CD14-positive monocyte (primary cell): ENCODE data around the gene PAPPA. TPM values are rescaled to one million over a fixed set of nuclear protein-coding genes. Genes with fewer than 3 reads are reported as not detected.

ENCODE experiments used
- DNase-seq, 3 donors: peaks; one replicate each; pipeline ENCODE4 v3.0.0-alpha.2; 2011 to 2022
- H2AFZ ChIP-seq: 2 replicates; pipeline ENCODE4 v1.6.0; 2012; ENCODE audit warnings: mild to moderate bottlenecking, low read depth, low read length, inconsistent platforms; ENCODE audit not compliant: insufficient read depth, poor library complexity, severe bottlenecking
- H3K27ac ChIP-seq, 2 donors: 1 replicate in 1 of 2; 2 replicates in 1 of 2; pipeline ENCODE4 v1.5.1; 2012 to 2013; ENCODE audit warnings: low read length in 2 of 2, control low read depth in 1 of 2, inconsistent platforms in 1 of 2, low read depth in 1 of 2, mild to moderate bottlenecking in 1 of 2
- H3K27me3 ChIP-seq, 2 donors: one replicate each; pipeline versions ENCODE4 v1.6.0 to v1.6.1; 2011 to 2013; ENCODE audit warnings: low read length in 2 of 2; ENCODE audit not compliant: control insufficient read depth in 2 of 2, insufficient read depth in 2 of 2
- H3K36me3 ChIP-seq, 2 donors: replicated peaks in 1 of 2; 1 replicate in 1 of 2; 2 replicates in 1 of 2; pipeline versions ENCODE4 v1.5.1 to v1.6.1; 2012 to 2013; ENCODE audit warnings: low read length in 2 of 2, control low read depth in 1 of 2, inconsistent platforms in 1 of 2, mild to moderate bottlenecking in 1 of 2; ENCODE audit not compliant: insufficient read depth in 2 of 2, control insufficient read depth in 1 of 2
- H3K4me1 ChIP-seq, 2 donors: 1 replicate in 1 of 2; 2 replicates in 1 of 2; pipeline versions ENCODE4 v1.5.1 to v1.6.1; 2012 to 2013; ENCODE audit warnings: low read length in 2 of 2, control low read depth in 1 of 2, inconsistent platforms in 1 of 2, mild to moderate bottlenecking in 1 of 2, moderate library complexity in 1 of 2; ENCODE audit not compliant: insufficient read depth in 2 of 2, control insufficient read depth in 1 of 2
- H3K4me2 ChIP-seq: replicated peaks from 2 replicates; pipeline ENCODE3; 2012; ENCODE audit warnings: low read length, moderate library complexity, mild to moderate bottlenecking; ENCODE audit not compliant: poor library complexity, severe bottlenecking; ENCODE audit errors: extremely low read depth
- H3K4me3 ChIP-seq, 3 experiments: fragments of 200-600 bp in 1 of 3; sonication (generic) in 1 of 3; replicated peaks in 1 of 3; 1 replicate in 2 of 3; 2 replicates in 1 of 3; pipeline ENCODE4 v1.5.1; 2011 to 2013; ENCODE audit warnings: low read length in 3 of 3, mild to moderate bottlenecking in 3 of 3, control low read depth in 2 of 3, low read depth in 2 of 3, inconsistent platforms in 1 of 3, moderate library complexity in 1 of 3
- H3K79me2 ChIP-seq: 2 replicates; pipeline ENCODE4 v1.6.0; 2012; ENCODE audit warnings: mild to moderate bottlenecking, control low read depth, inconsistent platforms, low read length, moderate library complexity; ENCODE audit not compliant: insufficient read depth
- H3K9ac ChIP-seq: 2 replicates; pipeline ENCODE4 v1.6.0; 2017; ENCODE audit warnings: low read length, mild to moderate bottlenecking; ENCODE audit not compliant: insufficient read depth, poor library complexity, severe bottlenecking
- H3K9me3 ChIP-seq, 2 donors: replicated peaks in 1 of 2; 1 replicate in 1 of 2; 2 replicates in 1 of 2; pipeline versions ENCODE4 v1.5.1 to v1.6.1; 2012 to 2013; ENCODE audit warnings: low read length in 2 of 2, control low read depth in 1 of 2; ENCODE audit not compliant: control insufficient read depth in 1 of 2, insufficient read depth in 1 of 2
- H4K20me1 ChIP-seq: 2 replicates; pipeline ENCODE4 v1.6.0; 2012; ENCODE audit warnings: mild to moderate bottlenecking, low read length, control low read depth, moderate library complexity; ENCODE audit not compliant: insufficient read depth
- H3K27ac Mint-ChIP-seq, 7 donors: one replicate each; pipeline ENCODE4 v1.8.0; 2020; ENCODE audit warnings: mild to moderate bottlenecking in 7 of 7, mixed read lengths in 7 of 7, moderate library complexity in 6 of 7, inconsistent platforms in 2 of 7
- H3K27me3 Mint-ChIP-seq, 3 donors: one replicate each; pipeline ENCODE4 v1.8.0; 2021 to 2022; ENCODE audit warnings: low read depth in 3 of 3, mild to moderate bottlenecking in 3 of 3, mixed read lengths in 3 of 3, moderate library complexity in 3 of 3, inconsistent platforms in 1 of 3
- H3K36me3 Mint-ChIP-seq, 2 donors: one replicate each; pipeline ENCODE4 v1.8.0; 2020; ENCODE audit warnings: mixed read lengths in 2 of 2, inconsistent platforms in 1 of 2, mild to moderate bottlenecking in 1 of 2
- H3K4me1 Mint-ChIP-seq: one replicate; pipeline ENCODE4 v1.8.0; 2020; ENCODE audit warnings: mild to moderate bottlenecking, mixed read lengths
- H3K4me3 Mint-ChIP-seq, 2 donors: one replicate each; pipeline ENCODE4 v1.8.0; 2020; ENCODE audit warnings: mild to moderate bottlenecking in 2 of 2, mixed read lengths in 2 of 2, moderate library complexity in 1 of 2
- H3K9me3 Mint-ChIP-seq, 7 donors: one replicate each; pipeline ENCODE4 v1.8.0; 2020 to 2022; ENCODE audit warnings: mixed read lengths in 7 of 7, mild to moderate bottlenecking in 6 of 7, moderate library complexity in 6 of 7, inconsistent platforms in 2 of 7
- WGBS: methylation state at CpG from one replicate; pipeline ENCODE4 v1.1.5; 2013; ENCODE audit warnings: missing lambda C conversion rate; ENCODE audit not compliant: insufficient coverage; 5-methylcytosine and 5-hydroxymethylcytosine counted together
- intact Hi-C, 2 donors: fragments of 100-400 bp; cut with micrococcal nuclease; formaldehyde crosslinking; loops; one replicate each; pipeline versions ENCODE4 v1.15.0 to v1.15.1; 2023
- polyA plus RNA-seq, 3 donors: library from polyadenylated mRNA; depleted of rRNA in 1 of 3; unstranded in 2 of 3; stranded (reverse) in 1 of 3; fragments of 300-500 nt in 2 of 3; fragments of >200 nt in 1 of 3; fragmentation: Illumina TruSeq in 2 of 3; gene quantifications; 1 replicate in 2 of 3; 2 replicates in 1 of 3; pipeline ENCODE4 v1.2.3, GENCODE V29; 2012 to 2021
- TF ChIP-seq, protein P1 (sequence below): fragments of 200-600 bp; IDR thresholded peaks from one replicate; pipeline ENCODE4 v1.8.0; 2022; ENCODE audit warnings: antibody characterized with exemption, mild to moderate bottlenecking

PAPPA gene
- polyA plus RNA-seq, 3 donors, result not detected

DNA sequence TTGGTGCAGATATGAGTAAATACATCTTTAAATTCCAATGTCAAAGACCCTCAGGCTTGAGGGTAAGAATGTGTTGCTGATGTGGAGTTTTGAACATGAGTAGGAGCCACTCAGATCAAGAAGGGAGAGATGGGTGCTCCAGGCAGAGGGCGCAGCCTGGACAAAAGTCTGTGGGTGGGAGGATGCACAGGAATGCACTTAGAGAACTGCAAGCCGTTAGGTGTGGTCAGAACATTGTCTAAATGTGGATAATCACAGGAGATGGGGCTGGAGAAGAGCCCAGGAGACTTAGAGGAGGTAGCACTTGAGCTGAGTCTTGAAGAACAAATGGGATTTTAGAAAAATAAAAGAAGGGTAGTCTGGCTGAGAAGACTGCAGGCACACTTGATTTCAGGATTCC is 255.5 kb downstream of the PAPPA start:
- H3K9me3 Mint-ChIP-seq, result peaks cover 0 to 8% (median 0%) of the 10 kb centered on the region in 7 donors
- TF ChIP-seq, protein P1, sequence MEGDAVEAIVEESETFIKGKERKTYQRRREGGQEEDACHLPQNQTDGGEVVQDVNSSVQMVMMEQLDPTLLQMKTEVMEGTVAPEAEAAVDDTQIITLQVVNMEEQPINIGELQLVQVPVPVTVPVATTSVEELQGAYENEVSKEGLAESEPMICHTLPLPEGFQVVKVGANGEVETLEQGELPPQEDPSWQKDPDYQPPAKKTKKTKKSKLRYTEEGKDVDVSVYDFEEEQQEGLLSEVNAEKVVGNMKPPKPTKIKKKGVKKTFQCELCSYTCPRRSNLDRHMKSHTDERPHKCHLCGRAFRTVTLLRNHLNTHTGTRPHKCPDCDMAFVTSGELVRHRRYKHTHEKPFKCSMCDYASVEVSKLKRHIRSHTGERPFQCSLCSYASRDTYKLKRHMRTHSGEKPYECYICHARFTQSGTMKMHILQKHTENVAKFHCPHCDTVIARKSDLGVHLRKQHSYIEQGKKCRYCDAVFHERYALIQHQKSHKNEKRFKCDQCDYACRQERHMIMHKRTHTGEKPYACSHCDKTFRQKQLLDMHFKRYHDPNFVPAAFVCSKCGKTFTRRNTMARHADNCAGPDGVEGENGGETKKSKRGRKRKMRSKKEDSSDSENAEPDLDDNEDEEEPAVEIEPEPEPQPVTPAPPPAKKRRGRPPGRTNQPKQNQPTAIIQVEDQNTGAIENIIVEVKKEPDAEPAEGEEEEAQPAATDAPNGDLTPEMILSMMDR, result no peak
- H3K27ac Mint-ChIP-seq, result no peak overlapping the region
- Histone ChIP-seq H3K79me2 (no peaks in the 10 kb centered on the region), H3K36me3 (no peaks in the 10 kb centered on the region), H3K27ac (no peak overlapping the region), H3K4me2 (no peak overlapping the region), H3K9me3 (no peaks in the 10 kb centered on the region), H2AFZ (no peak overlapping the region), H3K4me1 (no peaks in the 10 kb centered on the region), H3K4me3 (no peak overlapping the region), H3K9ac (no peak overlapping the region), H3K27me3 (no peaks in the 10 kb centered on the region), H4K20me1 (no peaks in the 10 kb centered on the region)
- DNase-seq, result no peak
- no peaks in the 10 kb centered on the region for H3K36me3 Mint-ChIP-seq
- no peak overlapping the region for H3K4me3 Mint-ChIP-seq
- no peaks in the 10 kb centered on the region for H3K27me3 Mint-ChIP-seq
- H3K4me1 Mint-ChIP-seq, result no peaks in the 10 kb centered on the region
- WGBS, result 82% methylated on average over 2 of the region's 2 CpGs
- intact Hi-C loops, result no loop called here

DNA sequence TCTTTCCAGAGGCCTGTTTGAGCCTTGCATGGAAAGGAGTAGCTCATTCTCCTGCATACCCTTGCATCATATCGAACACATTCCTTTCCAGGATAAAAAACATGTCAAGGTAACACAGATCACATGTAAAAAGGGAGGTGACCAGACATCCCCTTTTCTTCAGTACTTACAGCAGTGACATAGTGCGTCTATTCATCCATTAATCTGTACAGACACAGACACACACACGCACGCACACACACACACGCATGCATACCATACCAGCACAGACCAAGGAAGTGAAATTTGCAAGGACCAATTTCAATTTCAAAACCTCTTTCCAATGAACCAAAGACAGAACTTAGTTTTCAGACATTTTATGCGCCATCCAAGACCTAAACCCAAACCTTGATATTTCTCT is 256.0 kb downstream of the PAPPA start:
- no peak overlapping the region for H3K27ac Mint-ChIP-seq
- H3K36me3 ChIP-seq, result no peaks in the 10 kb centered on the region
- intact Hi-C loops, result no loop called here
- H4K20me1 ChIP-seq, result no peaks in the 10 kb centered on the region
- no peaks in the 10 kb centered on the region for H3K79me2 ChIP-seq
- H3K27ac ChIP-seq, result no peak overlapping the region
- no peaks in the 10 kb centered on the region for H3K4me1 ChIP-seq
- TF ChIP-seq, protein P1, result no peak
- H3K9ac ChIP-seq, result no peak overlapping the region
- H3K9me3 Mint-ChIP-seq, result peaks cover 0 to 4% (median 0%) of the 10 kb centered on the region in 7 donors
- no peaks in the 10 kb centered on the region for H3K4me1 Mint-ChIP-seq
- no peak overlapping the region for H3K4me3 Mint-ChIP-seq
- no peak overlapping the region for H2AFZ ChIP-seq
- H3K27me3 Mint-ChIP-seq, result no peaks in the 10 kb centered on the region
- H3K27me3 ChIP-seq, result no peaks in the 10 kb centered on the region
- no peaks in the 10 kb centered on the region for H3K9me3 ChIP-seq
- no peak overlapping the region for H3K4me3 ChIP-seq
- no peak overlapping the region for H3K4me2 ChIP-seq
- WGBS, result 51% methylated on average over 4 of the region's 6 CpGs
- no peak for DNase-seq
- no peaks in the 10 kb centered on the region for H3K36me3 Mint-ChIP-seq
